Testis (tissue), 3 donors: ENCODE results near the gene OR6C68. TPM values are rescaled to one million over a fixed set of nuclear protein-coding genes. Genes with fewer than 3 reads are reported as not detected.

ENCODE experiments used
- DNase-seq: peaks from one replicate; pipeline ENCODE4 v3.0.0-alpha.2; 2019
- H3K27ac ChIP-seq, 2 donors: fragments of 200-600 bp; sonication (generic); one replicate each; pipeline ENCODE4 v1.5.1; 2019
- H3K27me3 ChIP-seq: fragments of 200-600 bp; sonication (generic); one replicate; pipeline ENCODE4 v1.5.1; 2019
- H3K36me3 ChIP-seq: fragments of 200-600 bp; sonication (generic); one replicate; pipeline ENCODE4 v1.5.1; 2017; ENCODE audit warnings: low read depth; ENCODE audit errors: missing control alignments
- H3K4me1 ChIP-seq: fragments of 200-600 bp; sonication (generic); one replicate; pipeline ENCODE4 v1.5.1; 2019
- H3K4me3 ChIP-seq, 2 donors: fragments of 200-600 bp; sonication (generic); one replicate each; pipeline ENCODE4 v1.5.1; 2017 to 2019
- H3K9me3 ChIP-seq: fragments of 200-600 bp; sonication (generic); one replicate; pipeline ENCODE4 v1.5.1; 2017
- CTCF ChIP-seq, 3 experiments: fragments of 450-650 bp in 2 of 3; fragments of 200-600 bp in 1 of 3; sonication (generic) in 1 of 3; IDR thresholded peaks; one replicate each; pipeline ENCODE4 v1.5.1; 2016 to 2019; ENCODE audit warnings: antibody characterized with exemption in 3 of 3, mild to moderate bottlenecking in 2 of 3, moderate library complexity in 1 of 3
- POLR2A ChIP-seq: fragments of 450-650 bp; IDR thresholded peaks from one replicate; pipeline ENCODE4 v1.6.1; 2017; ENCODE audit warnings: antibody characterized with exemption, mild to moderate bottlenecking, moderate library complexity
- intact Hi-C: fragments of 100-400 bp; cut with DNase I; formaldehyde crosslinking; loops from one replicate; pipeline ENCODE4 v1.15.1; 2023; ENCODE audit warnings: low total_unique reads
- polyA plus RNA-seq: library from polyadenylated mRNA; stranded (reverse); fragments of 350-450 nt; fragmentation: Illumina TruSeq; extraction: RNeasy Lipid Tissue Mini Kit (QIAGEN cat#74804); gene quantifications from one replicate; pipeline ENCODE4 v1.2.3, GENCODE V29; 2014; ENCODE audit warnings: low read depth, low replicate concordance; ENCODE audit not compliant: insufficient read depth
- total RNA-seq, 2 donors: library from RNA; depleted of rRNA; stranded (reverse); fragments of >200 nt; gene quantifications; one replicate each; pipeline ENCODE4 v1.2.3, GENCODE V29; 2016

Gene OR6C68
- total and polyA plus RNA-seq, 3 donors from 2014 or later, result not detected

- no peak for DNase-seq
- no peaks in the 10 kb centered on the region for H3K9me3 ChIP-seq
- intact Hi-C loops, result no loop called here
- TF ChIP-seq POLR2A, result no peak
- TF ChIP-seq CTCF (IDR thresholded peaks at IDR 0.05), result no peak
- H3K27ac ChIP-seq, result no peak overlapping the region
- no peaks in the 10 kb centered on the region for H3K4me1 ChIP-seq
- no peaks in the 10 kb centered on the region for H3K36me3 ChIP-seq
- H3K27me3 ChIP-seq, result no peaks in the 10 kb centered on the region
- H3K4me3 ChIP-seq, result no peak overlapping the region
Measured at GRCh38 chr12:55516391-55516790, 24.2 kb downstream of the OR6C68 start.

Other genes starting within 250 kb of the OR6C68 start
- gene OR6C74, start 247.8 kb upstream of the OR6C68 start, total RNA-seq, result not detected
- gene OR6C74, start 247.8 kb upstream of the OR6C68 start, polyA plus RNA-seq, result not detected
- not detected for gene OR6C6, start 195.8 kb upstream of the OR6C68 start, total RNA-seq
- gene OR6C6, start 195.8 kb upstream of the OR6C68 start, polyA plus RNA-seq, result not detected
- gene OR6C1, start 178.0 kb upstream of the OR6C68 start, total RNA-seq, result not detected
- gene OR6C1, start 178.0 kb upstream of the OR6C68 start, polyA plus RNA-seq, result not detected
- under 1 TPM in 1 of 2 donors, not detected in 1; 0.55 TPM for gene OR6C3, start 161.6 kb upstream of the OR6C68 start, total RNA-seq
- gene OR6C3, start 161.6 kb upstream of the OR6C68 start, polyA plus RNA-seq, result not detected
- gene OR6C75, start 129.4 kb upstream of the OR6C68 start, total RNA-seq, result under 1 TPM; 0.12 to 0.87 TPM
- not detected for gene OR6C75, start 129.4 kb upstream of the OR6C68 start, polyA plus RNA-seq
- gene OR6C65, start 91.8 kb upstream of the OR6C68 start, total RNA-seq, result not detected
- not detected for gene OR6C65, start 91.8 kb upstream of the OR6C68 start, polyA plus RNA-seq
- gene OR6C76, start 66.1 kb upstream of the OR6C68 start, total RNA-seq, result not detected
- not detected for gene OR6C76, start 66.1 kb upstream of the OR6C68 start, polyA plus RNA-seq
- gene OR6C2, start 48.3 kb upstream of the OR6C68 start, total RNA-seq, result under 1 TPM in 1 of 2 donors, not detected in 1; 0.12 TPM
- gene OR6C2, start 48.3 kb upstream of the OR6C68 start, polyA plus RNA-seq, result not detected
- gene OR6C70, start 22.2 kb upstream of the OR6C68 start, total RNA-seq, result not detected
- not detected for gene OR6C70, start 22.2 kb upstream of the OR6C68 start, polyA plus RNA-seq
- gene OR6C4, start 57.2 kb downstream of the OR6C68 start, total RNA-seq, result not detected
- not detected for gene OR6C4, start 57.2 kb downstream of the OR6C68 start, polyA plus RNA-seq
- not detected for gene OR2AP1, start 80.1 kb downstream of the OR6C68 start, total RNA-seq
- gene OR2AP1, start 80.1 kb downstream of the OR6C68 start, polyA plus RNA-seq, result not detected
- gene OR10P1, start 144.5 kb downstream of the OR6C68 start, total RNA-seq, result not detected
- not detected for gene OR10P1, start 144.5 kb downstream of the OR6C68 start, polyA plus RNA-seq
- gene ITGA7, start 215.5 kb downstream of the OR6C68 start, total RNA-seq, result 10 to 100 TPM; 26.4 to 30.6 TPM
- 43.3 TPM for gene ITGA7, start 215.5 kb downstream of the OR6C68 start, polyA plus RNA-seq
- gene BLOC1S1, start 223.7 kb downstream of the OR6C68 start, total RNA-seq, result 100 to 1,000 TPM; 110 to 145 TPM
- gene BLOC1S1, start 223.7 kb downstream of the OR6C68 start, polyA plus RNA-seq, result 108 TPM
- 10 to 100 TPM; 15.1 to 18.0 TPM for gene RDH5, start 228.0 kb downstream of the OR6C68 start, total RNA-seq
- 9.8 TPM for gene RDH5, start 228.0 kb downstream of the OR6C68 start, polyA plus RNA-seq
- gene CD63, start 236.6 kb downstream of the OR6C68 start, total RNA-seq, result 100 to 1,000 TPM; 600 to 668 TPM
- gene CD63, start 236.6 kb downstream of the OR6C68 start, polyA plus RNA-seq, result 655 TPM